Measurements from ENCODE around the gene KCNA1.
"Not testable (repeated sequence)": the region's sequence is repeated elsewhere in the genome, so short reads cannot be mapped to it uniquely, and the experiment has no call there.

Gene KCNA1

GRCh38 chr12:4870423-4870822 is 39.3 kb upstream of the KCNA1 start:
- TF ChIP-seq, protein P1, sequence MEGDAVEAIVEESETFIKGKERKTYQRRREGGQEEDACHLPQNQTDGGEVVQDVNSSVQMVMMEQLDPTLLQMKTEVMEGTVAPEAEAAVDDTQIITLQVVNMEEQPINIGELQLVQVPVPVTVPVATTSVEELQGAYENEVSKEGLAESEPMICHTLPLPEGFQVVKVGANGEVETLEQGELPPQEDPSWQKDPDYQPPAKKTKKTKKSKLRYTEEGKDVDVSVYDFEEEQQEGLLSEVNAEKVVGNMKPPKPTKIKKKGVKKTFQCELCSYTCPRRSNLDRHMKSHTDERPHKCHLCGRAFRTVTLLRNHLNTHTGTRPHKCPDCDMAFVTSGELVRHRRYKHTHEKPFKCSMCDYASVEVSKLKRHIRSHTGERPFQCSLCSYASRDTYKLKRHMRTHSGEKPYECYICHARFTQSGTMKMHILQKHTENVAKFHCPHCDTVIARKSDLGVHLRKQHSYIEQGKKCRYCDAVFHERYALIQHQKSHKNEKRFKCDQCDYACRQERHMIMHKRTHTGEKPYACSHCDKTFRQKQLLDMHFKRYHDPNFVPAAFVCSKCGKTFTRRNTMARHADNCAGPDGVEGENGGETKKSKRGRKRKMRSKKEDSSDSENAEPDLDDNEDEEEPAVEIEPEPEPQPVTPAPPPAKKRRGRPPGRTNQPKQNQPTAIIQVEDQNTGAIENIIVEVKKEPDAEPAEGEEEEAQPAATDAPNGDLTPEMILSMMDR (IDR thresholded peaks at IDR 0.05; ENCODE audit: extremely low read depth, missing control alignments) = no peak

GRCh38 chr12:4871514-4871913 is 38.2 kb upstream of the KCNA1 start:
- TF ChIP-seq, protein P1 (IDR thresholded peaks at IDR 0.05; ENCODE audit: extremely low read depth, missing control alignments) = no peak
- DNase-seq (ENCODE audit: low spot score) = no peak

More at GRCh38 chr12:4870423-4870822, 39.3 kb upstream of the KCNA1 start:
- no peak for DNase-seq (ENCODE audit: low spot score)

- DNase-seq (ENCODE audit: low spot score) = no peak
- TF ChIP-seq, protein P1 (IDR thresholded peaks at IDR 0.05; ENCODE audit: extremely low read depth, missing control alignments) = no peak
These were observed 35.8 kb upstream of the KCNA1 start for GRCh38 chr12:4873947-4874346.

DNA sequence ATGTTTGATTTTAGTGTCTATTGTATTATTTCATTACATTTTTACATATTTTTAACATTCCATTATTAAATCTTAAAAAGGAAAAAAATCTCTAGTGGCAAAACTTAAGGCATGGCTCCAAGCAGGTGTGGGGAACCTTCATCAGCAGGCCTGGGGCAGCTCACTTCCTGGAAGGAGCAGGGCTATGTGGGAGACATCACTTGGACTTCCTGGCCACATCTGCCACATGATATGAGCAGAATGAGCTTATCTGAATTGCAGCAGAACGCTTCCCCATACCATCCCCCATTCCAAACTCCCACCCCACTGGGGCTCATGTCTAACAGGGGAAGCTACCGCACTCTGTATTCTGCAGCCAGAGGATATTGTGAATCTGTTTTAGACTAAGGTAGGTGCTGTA is 35.0 kb upstream of the KCNA1 start:
- DNase-seq (ENCODE audit: low spot score) = no peak
- TF ChIP-seq, protein P1 (IDR thresholded peaks at IDR 0.05; ENCODE audit: extremely low read depth, missing control alignments) = no peak

DNA sequence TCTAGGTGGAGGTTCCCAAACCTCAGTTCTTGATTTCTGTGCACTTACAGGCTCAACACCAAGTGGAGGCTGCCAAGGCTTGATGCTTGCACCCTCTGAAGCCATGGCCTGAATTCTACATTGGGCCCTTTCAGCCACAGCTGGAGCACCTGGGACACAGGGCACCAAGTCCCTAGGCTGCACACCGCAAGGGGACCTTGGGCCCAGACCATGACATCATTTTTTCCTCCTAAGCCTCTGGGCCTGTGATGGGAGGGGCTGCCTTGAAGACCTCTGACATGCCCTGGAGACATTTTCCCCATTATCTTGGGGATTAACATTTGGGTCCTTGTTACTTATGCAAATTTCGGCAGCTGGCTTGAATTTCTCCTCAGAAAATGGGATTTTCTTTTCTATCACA is 30.2 kb upstream of the KCNA1 start:
- not testable (repeated sequence) for DNase-seq (ENCODE audit: low spot score)

DNA sequence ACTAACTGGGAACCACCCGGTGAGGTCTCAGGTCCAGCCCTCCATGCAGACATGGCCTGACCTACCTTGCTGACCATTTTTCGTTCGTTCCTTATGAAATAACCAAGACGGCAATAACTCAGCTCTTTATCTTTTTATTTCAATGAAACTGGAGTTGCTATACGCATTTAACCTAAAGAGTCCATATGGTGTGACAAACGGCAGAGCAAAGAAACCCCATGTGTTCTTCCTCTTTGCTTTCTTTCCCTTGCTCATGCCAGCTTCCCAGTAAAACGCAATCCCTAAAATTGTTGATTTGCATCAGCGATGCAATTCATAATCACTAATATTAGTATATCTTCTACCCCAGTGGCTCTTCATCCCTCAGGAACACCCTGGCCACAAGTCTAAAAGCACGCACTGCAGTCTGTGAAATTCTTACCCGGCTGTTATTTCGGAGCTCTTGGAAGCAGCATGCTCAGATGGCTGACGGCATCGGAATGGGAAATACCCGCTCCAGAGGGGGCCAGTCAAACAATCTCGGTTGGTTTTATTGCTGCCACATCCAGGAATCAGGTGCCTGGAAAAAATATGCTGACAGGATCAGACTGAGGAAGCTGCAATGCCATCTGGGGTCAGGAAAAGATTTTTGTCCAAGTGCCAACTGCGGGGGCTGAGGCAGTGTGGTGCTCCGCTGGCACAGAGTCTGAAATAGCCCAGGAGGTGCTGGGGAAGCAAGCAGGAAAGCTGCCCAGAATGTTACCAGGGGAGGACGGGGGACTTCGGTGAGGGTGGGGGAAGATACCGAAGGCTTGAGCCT is 28.2 kb upstream of the KCNA1 start:
- no peak for DNase-seq (ENCODE audit: low spot score)
- TF ChIP-seq, protein P1 (IDR thresholded peaks at IDR 0.05; ENCODE audit: extremely low read depth, missing control alignments) = no peak

- TF ChIP-seq, protein P1 (IDR thresholded peaks at IDR 0.05; ENCODE audit: extremely low read depth, missing control alignments) = no peak
- DNase-seq (ENCODE audit: low spot score) = no peak
These were observed 17.8 kb upstream of the KCNA1 start for GRCh38 chr12:4891866-4892265.

GRCh38 chr12:4892418-4892817 is 17.3 kb upstream of the KCNA1 start:
- DNase-seq (ENCODE audit: low spot score) = no peak
- TF ChIP-seq, protein P1 (IDR thresholded peaks at IDR 0.05; ENCODE audit: extremely low read depth, missing control alignments) = no peak
